Endothelial cell of umbilical vein (primary cell): ENCODE measurements around the gene PNPLA2.

Source experiments
- CTCF ChIP-seq, 2 donors: IDR thresholded peaks; 1 replicate in 1 of 2; 2 replicates in 1 of 2; pipeline ENCODE4 v1.5.1; 2011; ENCODE audit warnings: low read length in 2 of 2, mild to moderate bottlenecking in 2 of 2, moderate library complexity in 2 of 2, control low read depth in 1 of 2, inconsistent platforms in 1 of 2, low read depth in 1 of 2; ENCODE audit not compliant: insufficient read depth in 1 of 2; ENCODE audit errors: extremely low read depth in 1 of 2
- EZH2 ChIP-seq: IDR thresholded peaks from 2 replicates; pipeline ENCODE4 v1.6.1; 2012; ENCODE audit warnings: borderline replicate concordance, low read depth, mild to moderate bottlenecking, moderate library complexity, low read length, inconsistent platforms; ENCODE audit not compliant: severe bottlenecking
- JUN ChIP-seq: IDR thresholded peaks from 2 replicates; pipeline ENCODE4 v1.6.1; 2011; ENCODE audit warnings: borderline replicate concordance, low read depth; ENCODE audit not compliant: insufficient read length, insufficient read depth
- MAX ChIP-seq: IDR thresholded peaks from 2 replicates; pipeline ENCODE4 v1.6.1; 2011; ENCODE audit not compliant: insufficient read depth, insufficient read length
- POLR2A ChIP-seq: IDR thresholded peaks from 2 replicates; pipeline ENCODE4 v1.6.1; 2012; ENCODE audit warnings: low read depth, mild to moderate bottlenecking, control low read depth, low read length
- POLR2AphosphoS5 ChIP-seq: IDR thresholded peaks from 2 replicates; pipeline ENCODE4 v1.6.1; 2012; ENCODE audit warnings: low read depth, mild to moderate bottlenecking, control low read depth, low read length, moderate library complexity; ENCODE audit not compliant: insufficient read depth

- TF ChIP-seq CTCF (IDR thresholded peaks at IDR 0.05; ENCODE audit: extremely low read depth in 1 of 2, insufficient read depth in 1 of 2, low read depth in 1 of 2, low read length in 2 of 2) (no peak), POLR2A (no peak), JUN (no peak), POLR2AphosphoS5 (no peak), EZH2 (no peak), MAX (no peak)
These were observed 47.0 kb upstream of the PNPLA2 start for GRCh38 chr11:771617-772204.
